GM19099 (cell line): Measurements from ENCODE around the gene MOV10L1.

Source experiments
- POLR2A ChIP-seq: IDR thresholded peaks from 3 replicates; pipeline ENCODE4 v1.6.1; 2011; ENCODE audit warnings: low read depth; ENCODE audit not compliant: insufficient read length; ENCODE audit errors: extremely low read depth

MOV10L1 gene

DNA sequence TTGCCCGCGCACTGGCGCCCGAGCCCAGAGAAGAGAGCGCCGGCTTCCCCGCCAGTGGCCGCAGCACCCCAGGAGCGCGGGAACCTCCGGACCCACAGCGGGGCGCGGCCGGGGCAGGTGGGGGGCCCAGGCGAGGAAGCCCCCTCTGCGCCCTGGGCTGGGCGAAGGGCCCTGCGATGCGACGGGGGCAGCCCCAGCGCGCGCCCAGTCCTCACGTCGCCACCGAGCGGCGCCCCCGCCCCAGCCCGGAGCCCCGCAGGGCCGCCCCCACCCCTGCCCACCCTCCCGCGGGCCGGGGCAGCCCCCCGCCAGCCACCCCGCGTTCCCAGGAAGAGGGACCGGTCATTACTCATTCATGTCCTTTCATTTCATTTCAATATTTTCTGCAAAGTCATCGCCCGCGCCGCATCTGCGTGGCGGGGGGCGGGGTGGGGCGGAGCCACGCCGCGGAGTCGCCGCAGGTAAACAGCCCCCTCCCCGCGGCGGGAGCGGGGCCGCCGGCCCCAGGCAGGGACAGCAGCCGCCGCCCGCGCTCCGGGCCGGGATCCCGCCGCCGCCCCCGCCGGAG lies 80.1 kb downstream of the MOV10L1 start:
- no peak for TF ChIP-seq POLR2A

DNA sequence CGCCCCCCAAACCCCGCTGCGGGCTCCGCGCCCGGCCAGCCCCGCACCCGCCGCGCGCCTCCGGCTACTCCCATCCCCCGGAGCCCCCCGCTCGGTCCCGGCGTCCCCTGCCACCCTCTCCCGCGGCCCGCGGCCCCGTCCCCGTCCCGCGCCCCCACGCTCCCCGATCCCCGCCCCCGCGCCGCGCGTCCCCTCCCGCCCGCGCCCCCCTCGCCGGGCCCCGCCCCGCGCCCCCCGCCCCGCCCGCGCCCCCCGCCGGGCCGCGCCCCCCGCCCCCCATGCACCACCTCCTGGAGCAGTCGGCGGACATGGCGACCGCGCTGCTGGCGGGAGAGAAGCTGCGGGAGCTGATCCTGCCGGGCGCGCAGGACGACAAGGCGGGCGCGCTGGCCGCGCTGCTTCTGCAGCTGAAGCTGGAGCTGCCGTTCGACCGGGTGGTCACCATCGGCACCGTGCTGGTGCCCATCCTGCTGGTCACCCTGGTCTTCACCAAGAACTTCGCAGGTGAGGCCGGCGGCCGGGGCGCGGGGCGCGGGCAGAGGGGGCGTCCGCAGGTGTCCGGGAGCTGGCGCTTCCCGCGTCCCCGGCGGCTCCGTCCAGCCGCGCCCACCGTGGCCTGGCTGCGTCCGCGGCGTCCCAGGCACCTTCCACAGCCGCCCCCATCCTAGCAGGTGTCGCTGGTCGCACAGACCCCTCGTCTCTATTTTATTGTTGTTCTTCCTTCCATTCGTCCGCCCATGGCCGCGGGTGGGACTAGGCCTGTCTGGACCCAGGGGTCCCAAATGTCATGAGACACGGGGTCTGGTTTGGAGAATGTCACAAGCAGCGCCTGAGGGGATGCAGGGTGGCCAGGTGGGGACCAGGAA lies 80.9 kb downstream of the MOV10L1 start, which contains the start of gene PANX2:
PANX2 (plus strand) TSS at position 279 of the 866 bp plus-strand sequence; CDS start at position 279, 0 bp downstream.
- no peak for TF ChIP-seq POLR2A

DNA sequence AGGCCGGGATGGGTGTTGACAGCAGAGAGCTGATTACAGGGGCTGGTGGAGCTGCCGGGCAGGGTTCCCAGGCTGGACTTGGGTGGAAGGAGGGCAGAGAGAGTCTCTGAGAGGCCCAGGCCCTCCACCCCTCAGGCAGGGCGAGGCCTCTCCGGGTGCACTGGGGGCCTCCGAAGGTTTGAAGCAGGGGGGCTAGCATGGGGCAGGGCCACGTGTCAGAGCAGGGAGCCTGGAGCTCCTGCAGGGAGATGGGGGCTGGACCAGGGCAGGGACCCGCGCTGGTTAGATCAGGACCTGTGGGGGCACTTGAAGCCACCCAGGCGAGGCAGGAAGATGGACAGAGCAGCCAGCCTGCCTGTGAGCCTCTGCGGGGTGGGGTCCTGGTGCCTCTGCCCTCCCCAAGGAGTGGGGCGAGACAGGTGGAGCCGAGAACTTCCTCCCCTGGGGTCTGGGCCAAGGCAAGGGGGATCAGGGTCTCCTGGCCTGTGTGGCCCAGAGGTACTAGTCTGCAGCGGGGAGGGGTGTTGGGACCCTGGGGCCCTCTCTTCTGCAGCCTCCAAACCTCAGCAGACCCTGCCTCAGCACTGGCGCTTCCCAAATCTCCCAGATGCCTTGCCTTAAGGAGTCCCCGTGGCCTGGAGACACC lies 81.6 kb downstream of the MOV10L1 start:
- no peak for TF ChIP-seq POLR2A

DNA sequence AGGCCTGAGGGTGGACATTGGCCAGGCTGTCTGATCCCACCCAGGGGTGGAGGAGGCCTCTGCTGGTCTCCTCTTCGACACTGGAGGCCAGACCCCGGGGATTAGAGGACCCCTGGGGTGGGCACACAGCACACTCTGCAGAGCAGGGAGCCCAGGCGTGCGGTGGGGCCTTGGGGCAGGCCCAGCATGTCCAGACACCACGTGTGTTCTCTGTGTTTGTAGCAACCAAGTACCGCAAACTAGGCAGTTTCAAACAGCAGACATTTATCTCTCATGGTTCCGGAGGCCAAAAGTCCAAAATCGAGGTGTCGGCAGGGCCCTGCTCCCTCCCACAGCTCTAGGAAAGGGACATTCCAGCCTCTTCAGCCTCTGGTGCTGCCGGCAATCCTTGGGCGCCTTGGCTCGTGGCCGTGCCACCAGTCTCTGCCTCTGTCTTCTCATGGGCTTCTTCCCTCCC lies 82.2 kb downstream of the MOV10L1 start:
- TF ChIP-seq POLR2A, result no peak

DNA sequence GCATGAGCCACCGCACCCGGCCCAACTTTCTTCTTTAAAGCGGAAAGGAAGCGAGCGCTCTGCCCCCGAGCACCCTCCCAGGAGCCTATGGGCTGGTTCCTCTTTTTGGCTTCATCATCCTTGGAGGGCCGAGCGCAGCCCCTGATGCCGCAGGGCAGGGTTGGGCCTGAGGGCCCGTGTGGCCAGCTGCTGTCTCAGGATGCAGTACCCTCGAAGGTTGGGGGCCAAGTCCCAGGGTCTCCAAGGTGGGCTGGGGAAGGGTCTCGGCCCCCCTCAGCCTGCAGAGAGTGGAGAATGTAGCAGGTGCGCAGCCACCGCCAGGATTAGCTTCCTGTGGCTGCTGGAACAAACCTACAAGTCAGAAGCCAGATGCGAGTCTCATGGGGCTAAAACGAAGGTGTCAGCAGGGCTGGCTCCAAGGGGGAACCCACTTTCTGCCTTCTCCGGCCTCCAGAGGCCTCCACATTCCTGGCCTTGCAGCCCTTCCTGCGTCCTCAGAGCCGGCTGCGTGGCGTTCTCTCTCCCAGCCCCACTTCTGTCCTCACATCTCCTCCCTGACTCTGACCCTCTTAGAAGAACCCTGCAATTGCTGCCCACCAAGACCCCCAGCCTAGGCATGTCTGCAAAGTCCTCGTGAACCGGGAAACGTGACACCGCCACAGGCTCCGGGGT lies 83.6 kb downstream of the MOV10L1 start:
- no peak for TF ChIP-seq POLR2A

DNA sequence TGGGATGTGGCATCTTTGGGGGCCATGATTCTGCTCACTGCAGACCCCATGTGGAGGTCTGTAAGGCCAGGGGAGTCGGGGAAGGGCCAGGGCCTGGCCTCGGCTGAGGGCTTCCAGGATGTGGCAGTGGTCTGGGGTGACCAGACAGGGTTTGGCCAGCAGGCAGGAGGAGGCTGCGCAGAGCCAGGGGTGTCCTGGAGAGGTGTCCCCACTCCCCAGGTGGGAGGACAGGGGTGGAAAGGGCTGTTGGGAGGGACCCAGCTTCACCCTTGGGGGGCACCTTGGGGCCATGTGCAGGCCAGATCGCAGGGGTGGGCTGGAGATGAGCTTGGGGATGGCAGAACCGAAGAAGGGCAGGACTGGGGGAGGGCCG lies 84.2 kb downstream of the MOV10L1 start:
- TF ChIP-seq POLR2A, result no peak

DNA sequence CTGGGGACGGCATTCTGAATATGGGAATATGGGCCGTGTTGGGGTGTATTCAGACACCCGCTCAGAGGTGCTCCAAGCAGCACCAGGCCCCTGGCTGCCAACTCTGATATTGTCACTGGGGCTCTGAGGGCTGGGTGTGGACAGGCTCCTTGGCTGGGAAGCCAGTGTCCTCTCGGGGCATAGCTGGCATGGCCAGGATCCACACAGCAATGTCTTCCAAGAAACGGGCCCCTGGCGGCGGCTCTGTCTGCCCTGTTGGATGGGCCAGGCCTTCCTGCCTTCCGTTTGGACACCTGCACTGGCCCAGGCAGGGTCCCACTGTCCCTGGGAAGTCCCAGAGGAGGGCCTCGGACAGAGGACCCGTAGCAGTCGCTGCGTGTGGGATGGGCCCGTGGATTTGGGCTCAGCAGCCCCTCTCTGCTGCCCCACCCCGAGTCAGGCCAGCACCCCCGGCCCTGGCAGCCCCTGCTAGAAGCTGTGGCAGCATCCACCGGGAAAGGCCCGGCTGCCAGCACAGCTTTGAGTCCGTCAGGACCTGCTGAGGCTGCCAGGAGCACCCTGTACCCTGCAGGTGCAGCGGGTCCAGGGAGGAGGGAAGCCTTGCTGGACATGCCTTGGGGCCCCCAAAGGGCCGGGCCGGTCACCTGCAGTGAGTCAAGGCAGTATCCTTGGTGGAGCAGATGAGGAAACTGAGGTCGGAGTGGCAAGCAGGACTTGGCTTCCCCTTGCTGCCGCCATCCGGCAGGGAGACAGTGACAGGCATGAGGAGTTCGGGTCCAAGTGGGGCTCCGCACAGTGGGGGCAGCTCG lies 84.8 kb downstream of the MOV10L1 start:
- TF ChIP-seq POLR2A, result no peak

DNA sequence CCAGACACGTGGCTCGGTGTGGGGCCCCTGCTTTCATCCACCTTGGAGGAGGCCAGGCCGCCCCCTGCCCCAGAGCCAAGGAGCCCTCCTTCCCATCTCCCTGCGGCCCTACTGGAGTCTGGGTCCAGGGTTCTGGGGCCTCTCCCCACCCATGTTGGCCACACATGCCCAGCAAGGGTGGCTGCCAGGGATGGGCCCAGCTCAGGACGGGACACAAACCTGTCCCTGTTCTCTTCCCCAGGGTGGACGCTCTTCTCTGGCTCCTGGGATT lies 85.3 kb downstream of the MOV10L1 start:
- TF ChIP-seq POLR2A, result no peak

DNA sequence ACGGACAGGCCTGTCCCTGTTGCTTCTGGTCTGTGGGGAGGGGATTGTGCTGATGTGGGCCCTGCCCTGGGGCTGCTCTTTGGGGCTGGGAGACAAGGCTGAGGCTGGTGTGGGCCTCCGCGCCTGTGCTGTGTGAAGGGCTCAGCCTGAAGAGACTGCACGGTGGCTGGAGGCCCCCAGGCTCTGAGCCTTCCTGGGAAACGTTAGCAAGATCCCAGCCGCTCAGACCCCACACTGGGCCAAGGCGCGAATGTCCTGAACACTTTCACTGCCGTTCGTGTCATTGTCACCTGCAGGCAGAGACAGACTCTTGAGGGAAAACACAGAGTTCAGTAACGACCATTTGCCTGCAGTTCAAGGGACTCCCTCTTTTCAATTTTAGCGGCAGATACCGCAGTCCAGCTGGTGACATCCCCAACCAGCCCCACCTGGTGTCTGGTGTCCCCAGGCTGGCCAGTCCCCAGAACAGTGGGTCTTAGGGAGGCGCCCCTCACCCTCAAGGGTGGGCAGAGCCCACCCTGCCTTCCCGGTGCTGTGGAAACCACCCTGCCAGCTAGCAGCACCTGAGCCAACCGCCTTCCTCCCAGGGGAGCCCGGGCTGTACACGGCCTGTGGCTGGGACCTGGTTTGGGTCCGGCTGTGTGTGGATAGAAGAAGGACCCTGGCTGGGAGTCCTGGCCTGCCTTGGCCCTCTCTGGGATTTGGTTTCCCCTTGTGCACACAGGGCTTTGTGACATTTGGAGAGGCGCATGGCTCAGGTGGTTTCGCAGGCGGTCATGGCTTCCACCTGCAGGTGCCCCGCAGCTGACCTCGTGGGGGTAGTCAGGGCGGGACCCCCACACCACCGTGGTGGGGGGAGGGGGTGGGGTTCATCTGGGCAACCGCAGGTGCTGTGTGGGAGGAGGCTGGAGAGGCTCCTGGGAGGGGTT lies 86.4 kb downstream of the MOV10L1 start:
- TF ChIP-seq POLR2A, result no peak

DNA sequence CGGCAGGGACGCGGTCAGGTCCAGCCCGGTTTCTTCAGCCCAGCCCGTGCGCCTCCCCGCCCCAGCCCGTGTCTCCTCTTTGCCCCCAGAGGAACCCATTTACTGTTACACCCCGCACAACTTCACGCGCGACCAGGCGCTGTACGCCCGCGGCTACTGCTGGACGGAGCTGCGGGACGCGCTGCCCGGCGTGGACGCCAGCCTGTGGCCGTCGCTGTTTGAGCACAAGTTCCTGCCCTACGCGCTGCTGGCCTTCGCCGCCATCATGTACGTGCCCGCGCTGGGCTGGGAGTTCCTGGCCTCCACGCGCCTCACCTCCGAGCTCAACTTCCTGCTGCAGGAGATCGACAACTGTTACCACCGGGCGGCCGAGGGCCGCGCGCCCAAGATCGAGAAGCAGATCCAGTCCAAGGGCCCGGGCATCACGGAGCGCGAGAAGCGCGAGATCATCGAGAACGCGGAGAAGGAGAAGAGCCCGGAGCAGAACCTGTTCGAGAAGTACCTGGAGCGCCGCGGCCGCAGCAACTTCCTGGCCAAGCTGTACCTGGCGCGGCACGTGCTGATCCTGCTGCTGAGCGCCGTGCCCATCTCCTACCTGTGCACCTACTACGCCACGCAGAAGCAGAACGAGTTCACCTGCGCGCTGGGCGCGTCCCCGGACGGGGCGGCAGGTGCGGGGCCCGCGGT lies 87.2 kb downstream of the MOV10L1 start:
- TF ChIP-seq POLR2A, result no peak

DNA sequence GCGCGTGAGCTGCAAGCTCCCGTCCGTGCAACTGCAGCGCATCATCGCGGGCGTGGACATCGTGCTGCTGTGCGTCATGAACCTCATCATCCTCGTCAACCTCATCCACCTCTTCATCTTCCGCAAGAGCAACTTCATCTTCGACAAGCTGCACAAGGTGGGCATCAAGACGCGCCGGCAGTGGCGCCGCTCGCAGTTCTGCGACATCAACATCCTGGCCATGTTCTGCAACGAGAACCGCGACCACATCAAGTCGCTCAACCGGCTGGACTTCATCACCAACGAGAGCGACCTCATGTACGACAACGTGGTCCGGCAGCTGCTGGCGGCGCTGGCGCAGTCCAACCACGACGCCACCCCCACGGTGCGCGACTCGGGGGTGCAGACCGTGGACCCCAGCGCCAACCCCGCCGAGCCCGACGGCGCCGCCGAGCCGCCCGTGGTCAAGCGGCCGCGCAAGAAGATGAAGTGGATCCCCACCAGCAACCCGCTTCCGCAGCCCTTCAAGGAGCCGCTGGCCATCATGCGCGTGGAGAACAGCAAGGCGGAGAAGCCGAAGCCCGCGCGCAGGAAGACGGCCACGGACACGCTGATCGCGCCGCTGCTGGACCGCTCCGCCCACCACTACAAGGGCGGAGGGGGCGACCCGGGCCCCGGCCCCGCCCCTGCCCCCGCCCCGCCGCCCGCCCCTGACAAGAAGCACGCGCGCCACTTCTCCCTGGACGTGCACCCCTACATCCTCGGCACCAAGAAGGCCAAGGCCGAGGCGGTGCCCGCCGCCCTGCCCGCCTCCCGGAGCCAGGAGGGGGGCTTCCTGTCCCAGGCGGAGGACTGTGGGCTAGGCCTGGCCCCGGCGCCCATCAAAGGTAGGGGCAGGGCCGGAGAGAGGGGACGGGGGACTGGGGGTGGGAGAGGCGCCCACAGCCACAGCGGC lies 88.0 kb downstream of the MOV10L1 start:
- no peak for TF ChIP-seq POLR2A

DNA sequence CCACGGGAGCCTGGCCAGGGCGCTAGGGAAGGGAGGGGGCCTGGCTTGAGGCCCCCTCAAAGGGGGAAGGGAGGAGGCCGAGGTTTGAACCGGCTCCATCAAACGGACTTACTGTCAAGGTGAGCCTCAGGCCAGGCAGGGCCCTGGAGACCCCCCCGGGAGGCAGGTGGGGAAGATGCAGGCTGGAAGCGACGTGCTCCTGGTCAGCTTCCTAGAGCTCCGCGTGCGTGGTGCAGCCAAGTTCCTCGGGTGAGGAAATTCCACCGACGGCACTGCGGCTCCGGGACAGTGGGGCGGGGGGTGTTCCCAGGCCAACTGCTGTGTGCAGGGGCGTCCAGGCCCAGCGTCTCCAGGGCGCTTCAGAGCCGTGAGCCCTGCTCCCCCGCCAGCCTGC lies 88.7 kb downstream of the MOV10L1 start:
- TF ChIP-seq POLR2A, result no peak
